ENCODE measurements around the gene PCBP3. TPM values are rescaled to one million over a fixed set of nuclear protein-coding genes. Genes with fewer than 3 reads are reported as not detected.

Gene PCBP3
- total and polyA plus RNA-seq, 10 of the 15 experiments (the other 5 are each of a cell fraction or from before 2014, with no cell fraction given) = 0.09 to 1.3 (median 0.46) TPM; not detected in 3

GRCh38 chr21:45985471-45986315 lies 342.2 kb downstream of the PCBP3 start (continued):
- no peak for TF ChIP-seq TCF3 (IDR thresholded peaks at IDR 0.05; ENCODE audit: borderline replicate concordance, insufficient read depth, low read depth, low read length)
- TF ChIP-seq STAT1 (conservative IDR thresholded peaks at IDR 0.05) = no peak
- TF ChIP-seq EGR1 (IDR thresholded peaks at IDR 0.05; ENCODE audit: borderline replicate concordance in 1 of 2, low read depth in 2 of 2, low read length in 2 of 2) = no peak
- TF ChIP-seq MEF2B (IDR thresholded peaks at IDR 0.05; ENCODE audit: partially characterized antibody, poor library complexity, severe bottlenecking) = no peak
- TF ChIP-seq NKRF (conservative IDR thresholded peaks at IDR 0.05) = no peak
- TF ChIP-seq SMAD5 (IDR thresholded peaks at IDR 0.05; ENCODE audit: low read depth) = no peak
- no peak for TF ChIP-seq IRF3 (IDR thresholded peaks at IDR 0.05)
- TF ChIP-seq PRDM15 (CRISPR knock-in tag; IDR thresholded peaks at IDR 0.05) = no peak

All from GM12878 (cell line).